Heart right ventricle (tissue), 16 donors: ENCODE measurements around the gene ORM2. TPM values are rescaled to one million over a fixed set of nuclear protein-coding genes. Genes with fewer than 3 reads are reported as not detected.

Experiments used
- ATAC-seq, 8 donors: fragments of 200-7000 bp; cut with Tn5 transposase; one replicate each; pipeline ENCODE4 v1.9.1; 2020; ENCODE audit warnings: mild to moderate bottlenecking in 8 of 8, moderate library complexity in 8 of 8, moderate number of reproducible peaks in 1 of 8
- DNase-seq, 2 donors: peaks; one replicate each; pipeline ENCODE4 v3.0.0-alpha.2; 2020
- H3K27ac ChIP-seq, 10 donors: fragments of 200-600 bp; sonication (generic) in 2 of 10; one replicate each; pipeline versions ENCODE4 v1.5.0 to v1.8.0; 2020 to 2022; ENCODE audit warnings: mild to moderate bottlenecking in 3 of 10
- H3K27me3 ChIP-seq, 7 donors: fragments of 200-600 bp; one replicate each; pipeline ENCODE4 v1.8.0; 2021 to 2022; ENCODE audit warnings: mild to moderate bottlenecking in 2 of 7
- H3K36me3 ChIP-seq, 9 donors: fragments of 200-600 bp; sonication (generic) in 1 of 9; one replicate each; pipeline versions ENCODE4 v1.5.0 to v1.8.0; 2020 to 2022; ENCODE audit warnings: mild to moderate bottlenecking in 2 of 9
- H3K4me1 ChIP-seq, 9 donors: fragments of 200-600 bp; sonication (generic) in 1 of 9; one replicate each; pipeline versions ENCODE4 v1.5.0 to v1.8.0; 2020 to 2022; ENCODE audit warnings: mild to moderate bottlenecking in 4 of 9
- H3K4me3 ChIP-seq, 10 donors: fragments of 200-600 bp; sonication (generic) in 2 of 10; one replicate each; pipeline versions ENCODE4 v1.5.0 to v1.8.0; 2020 to 2022; ENCODE audit warnings: mild to moderate bottlenecking in 7 of 10, moderate library complexity in 2 of 10
- H3K9me3 ChIP-seq, 11 donors: fragments of 200-600 bp in 10 of 11; sonication (generic) in 2 of 11; one replicate each; pipeline versions ENCODE4 v1.5.0 to v1.8.0; 2013 to 2022; ENCODE audit warnings: mild to moderate bottlenecking in 2 of 11, control low read depth in 1 of 11, moderate library complexity in 1 of 11
- WGBS, 2 donors: extraction: QIAGEN DNeasy Blood & Tissue Kit; methylation state at CpG; one replicate each; pipeline ENCODE4 v1.1.7; 2013; ENCODE audit warnings: inconsistent platforms in 1 of 2; 5-methylcytosine and 5-hydroxymethylcytosine counted together
- intact Hi-C, 10 donors: fragments of 100-400 bp; cut with DNase I; formaldehyde crosslinking; loops; one replicate each; pipeline versions ENCODE4 v1.11.1 to v1.14.2; 2022
- polyA plus RNA-seq, 2 donors: library from polyadenylated mRNA; stranded (reverse); fragments of 200-250 nt; gene quantifications; one replicate each; pipeline ENCODE4 v1.2.3, GENCODE V29; 2013
- total RNA-seq, 10 donors: library from RNA; stranded (reverse); fragmentation: NEBNext Ultra II Directional in 3 of 10; extraction: Animal tissue kit (Norgen Biotek cat#: 25700) in 3 of 10; gene quantifications; one replicate each; pipeline versions ENCODE4 v1.2.1 to v1.2.4, GENCODE V29; 2021 to 2023
- TF ChIP-seq, protein P1 (sequence below), 9 donors: fragments of 200-600 bp; sonication (generic) in 2 of 9; IDR thresholded peaks; one replicate each; pipeline versions ENCODE4 v1.5.0 to v1.8.0; 2021 to 2022; ENCODE audit warnings: antibody characterized with exemption in 9 of 9, mild to moderate bottlenecking in 5 of 9, moderate library complexity in 1 of 9
- donor health status: Arrhythmogenic right ventricular cardiomyopathy.
- donor health status: ischemic (EF 13 %, LVEDD 7.1; RV severe dilation, severe dysfunction).
- donor health status: healthy with polysubstance abuse.
- donor health status: DM: no; HTN: yes; CAD: no.
- donor health status: DM: no; HTN: no; CAD: no.
- donor health status: ischemic (EF 25% LVEDD 6.9; RV normal size, moderate dysfunction).
- donor health status: ischemic (EF 25% LVEDD 5.7; RV mildly dilated, moderate dysfunction).
- donor health status: healthy.
- donor health status: DM: yes; HTN: yes; CAD: no.
- donor health status: Ischemic cardiomyopathy.
- donor health status: ischemic (EF 35%, LVEDD 5.7; RV mildly dilated, moderate dysfunction).
- donor health status: nonischemic (EF 11% LVEDD 7.7; RV severe dilation, severe dysfunction).
- donor health status: DM: yes; HTN: yes; CAD: no.
- donor health status: PGD.
- donor health status: ischemic (EF 29% LVEDD 5.4; RV normal size, mild dysfunction).
- donor health status: nonischemic (EF 23%, LVEDD 6.1; RV moderate dilation, normal function).

Gene ORM2
- total and polyA plus RNA-seq, 12 donors = 0.44 TPM; not detected in 11

DNA sequence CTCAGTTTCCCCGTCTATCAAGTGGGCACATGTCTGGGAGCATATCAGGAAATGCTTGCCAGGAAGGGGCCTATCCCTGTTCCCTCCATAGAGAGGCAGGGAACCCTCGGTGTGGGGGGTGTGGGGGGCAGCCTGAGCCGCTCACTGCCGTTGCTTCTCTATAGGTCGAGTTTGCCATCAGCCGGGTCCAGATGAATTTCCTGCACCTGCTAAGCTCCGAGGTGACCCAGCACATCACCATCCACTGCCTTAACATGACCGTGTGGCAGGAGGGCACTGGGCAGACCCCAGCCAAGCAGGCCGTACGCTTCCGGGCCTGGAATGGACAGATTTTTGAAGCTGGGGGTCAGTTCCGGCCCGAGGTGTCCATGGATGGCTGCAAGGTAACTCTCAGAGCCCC is 20.6 kb upstream of the ORM2 start:
- WGBS, 2 donors = 88 to 94% methylated on average over 13 of the region's 13 CpGs
- no peak for DNase-seq

GRCh38 chr9:114310471-114311450 is 18.9 kb upstream of the ORM2 start:
- ATAC-seq (no peak), DNase-seq (no peak)
- Histone ChIP-seq H3K4me3 (no peak overlapping the region), H3K27me3 (no peaks in the 10 kb centered on the region), H3K9me3 (peaks cover 0 to 8% (median 0%) of the 10 kb centered on the region in 11 donors), H3K4me1 (peaks cover 0 to 3% (median under 1%) of the 10 kb centered on the region in 9 donors), H3K36me3 (peaks cover 0 to 28% (median 0%) of the 10 kb centered on the region in 9 donors), H3K27ac (no peak overlapping the region)
- TF ChIP-seq, protein P1, sequence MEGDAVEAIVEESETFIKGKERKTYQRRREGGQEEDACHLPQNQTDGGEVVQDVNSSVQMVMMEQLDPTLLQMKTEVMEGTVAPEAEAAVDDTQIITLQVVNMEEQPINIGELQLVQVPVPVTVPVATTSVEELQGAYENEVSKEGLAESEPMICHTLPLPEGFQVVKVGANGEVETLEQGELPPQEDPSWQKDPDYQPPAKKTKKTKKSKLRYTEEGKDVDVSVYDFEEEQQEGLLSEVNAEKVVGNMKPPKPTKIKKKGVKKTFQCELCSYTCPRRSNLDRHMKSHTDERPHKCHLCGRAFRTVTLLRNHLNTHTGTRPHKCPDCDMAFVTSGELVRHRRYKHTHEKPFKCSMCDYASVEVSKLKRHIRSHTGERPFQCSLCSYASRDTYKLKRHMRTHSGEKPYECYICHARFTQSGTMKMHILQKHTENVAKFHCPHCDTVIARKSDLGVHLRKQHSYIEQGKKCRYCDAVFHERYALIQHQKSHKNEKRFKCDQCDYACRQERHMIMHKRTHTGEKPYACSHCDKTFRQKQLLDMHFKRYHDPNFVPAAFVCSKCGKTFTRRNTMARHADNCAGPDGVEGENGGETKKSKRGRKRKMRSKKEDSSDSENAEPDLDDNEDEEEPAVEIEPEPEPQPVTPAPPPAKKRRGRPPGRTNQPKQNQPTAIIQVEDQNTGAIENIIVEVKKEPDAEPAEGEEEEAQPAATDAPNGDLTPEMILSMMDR (IDR thresholded peaks at IDR 0.05) = no peak
- WGBS, 2 donors = 88% methylated on average over 22 of the region's 22 CpGs
- intact Hi-C loops = no loop called here

More for the DNA sequence above, 20.6 kb upstream of the ORM2 start:
- H3K27me3 ChIP-seq = no peaks in the 10 kb centered on the region
- no peak for ATAC-seq
- peaks cover 0 to 28% (median 0%) of the 10 kb centered on the region in 9 donors for H3K36me3 ChIP-seq
- H3K27ac ChIP-seq = no peak overlapping the region
- intact Hi-C loops = no loop called here
- TF ChIP-seq, protein P1 (IDR thresholded peaks at IDR 0.05) = no peak
- no peak overlapping the region for H3K4me3 ChIP-seq
- H3K9me3 ChIP-seq = peaks cover 0 to under 1% (median 0%) of the 10 kb centered on the region in 11 donors
- H3K4me1 ChIP-seq = peaks cover 0 to 9% (median 5%) of the 10 kb centered on the region in 9 donors

DNA sequence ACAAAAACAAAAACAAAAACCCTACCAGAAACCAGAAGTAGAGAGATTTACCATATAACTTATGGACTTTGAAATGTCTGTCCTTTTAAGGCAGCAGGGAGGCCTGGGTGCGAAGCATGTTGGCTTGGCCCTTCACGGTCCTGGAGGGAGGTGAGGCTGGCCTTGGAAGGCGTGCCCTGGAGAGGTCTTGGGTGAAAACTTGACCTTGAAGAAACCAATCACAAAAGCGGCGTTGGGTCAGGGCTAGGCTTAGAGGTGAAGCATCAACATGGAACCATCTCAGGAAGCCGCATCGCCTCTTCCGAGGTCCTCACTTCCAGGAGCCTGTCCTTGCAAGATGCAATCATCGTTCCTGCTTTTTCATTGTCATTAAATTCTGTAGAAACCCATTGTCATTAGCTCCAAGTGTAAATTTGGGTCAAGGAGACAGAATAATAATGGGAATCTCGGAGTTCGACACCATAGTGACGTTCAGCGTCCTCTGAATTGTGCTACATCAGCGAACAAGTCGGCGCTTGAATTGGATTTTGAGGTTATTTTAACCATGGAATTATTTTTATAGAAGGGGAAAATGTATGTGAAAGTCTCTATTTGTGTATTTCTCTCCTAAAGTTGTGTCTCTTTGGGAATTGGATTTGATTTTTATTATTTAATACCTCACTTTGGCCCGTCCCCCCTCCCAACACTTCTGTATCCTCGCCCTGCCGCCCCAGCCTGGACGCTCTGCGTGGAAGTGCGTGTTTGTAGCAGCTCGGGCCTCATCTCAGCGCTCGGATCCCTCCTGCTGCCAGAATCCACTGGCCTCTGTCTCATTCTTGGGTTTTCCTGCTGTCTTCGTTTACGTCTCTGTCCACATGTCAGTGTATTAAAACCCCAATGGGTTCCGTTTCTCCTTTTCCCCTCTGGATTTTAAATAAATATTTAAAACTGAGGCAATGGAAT is 17.8 kb upstream of the ORM2 start:
- Histone ChIP-seq H3K9me3 (peaks cover 0 to 8% (median 0%) of the 10 kb centered on the region in 11 donors), H3K27ac (no peak overlapping the region), H3K4me1 (no peaks in the 10 kb centered on the region), H3K4me3 (no peak overlapping the region), H3K27me3 (no peaks in the 10 kb centered on the region), H3K36me3 (peaks cover 0 to 23% (median 0%) of the 10 kb centered on the region in 9 donors)
- DNase-seq (no peak), ATAC-seq (no peak)
- WGBS, 2 donors = 94% methylated on average over 28 of the region's 28 CpGs
- TF ChIP-seq, protein P1 (IDR thresholded peaks at IDR 0.05) = no peak
- intact Hi-C loops = no loop called here

DNA sequence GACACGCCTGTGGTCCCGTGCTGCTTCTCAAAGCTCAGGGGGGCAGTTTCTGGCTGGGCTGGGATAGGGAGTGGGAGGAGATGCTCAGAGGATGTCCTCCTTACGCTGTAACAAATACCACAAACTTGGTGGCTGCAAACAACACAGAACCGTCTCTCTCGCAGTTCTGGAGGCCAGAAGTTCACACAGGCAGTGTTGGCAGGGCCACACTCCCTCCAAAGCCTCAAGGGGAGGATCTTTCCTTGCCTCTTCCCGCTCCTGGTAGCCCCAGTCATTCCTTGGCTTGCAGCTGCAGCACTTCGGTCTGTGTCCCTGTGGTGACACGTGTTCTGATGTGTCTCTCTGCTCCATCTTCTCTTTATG is 17.2 kb upstream of the ORM2 start:
- TF ChIP-seq, protein P1 (IDR thresholded peaks at IDR 0.05) = no peak
- ATAC-seq = no peak
- 74 to 89% methylated on average over 8 of the region's 8 CpGs for WGBS, 2 donors
- Histone ChIP-seq H3K27ac (no peak overlapping the region), H3K4me1 (peaks cover 0 to under 1% (median 0%) of the 10 kb centered on the region in 9 donors), H3K36me3 (peaks cover 0 to 19% (median 0%) of the 10 kb centered on the region in 9 donors), H3K4me3 (no peak overlapping the region), H3K9me3 (peaks cover 0 to 8% (median 0%) of the 10 kb centered on the region in 11 donors), H3K27me3 (no peaks in the 10 kb centered on the region)
- intact Hi-C loops = no loop called here
- no peak for DNase-seq
